Tibial artery (tissue), 4 donors: ENCODE measurements around the gene C1S.
"Not testable (repeated sequence)": the region's sequence is repeated elsewhere in the genome, so short reads cannot be mapped to it uniquely, and the experiment has no call there.

ENCODE experiments used
- DNase-seq, 2 donors: peaks; one replicate each; pipeline ENCODE4 v3.0.0-alpha.2; 2019
- H3K27ac ChIP-seq, 2 donors: fragments of 200-600 bp; sonication (generic) in 1 of 2; 1 replicate in 1 of 2; 2 replicates in 1 of 2; pipeline ENCODE4 v1.5.1; 2018 to 2019; ENCODE audit warnings: mild to moderate bottlenecking in 1 of 2
- H3K27me3 ChIP-seq, 2 donors: fragments of 200-600 bp; sonication (generic) in 1 of 2; one replicate each; pipeline versions ENCODE4 v1.5.1 to v1.6.0; 2016 to 2019
- H3K36me3 ChIP-seq, 3 donors: fragments of 200-600 bp; sonication (generic) in 2 of 3; one replicate each; pipeline ENCODE4 v1.5.1; 2016 to 2019; ENCODE audit warnings: mild to moderate bottlenecking in 2 of 3
- H3K4me1 ChIP-seq, 4 donors: fragments of 200-600 bp; sonication (generic) in 2 of 4; 1 replicate in 3 of 4; 2 replicates in 1 of 4; pipeline ENCODE4 v1.5.1; 2016 to 2019
- H3K4me3 ChIP-seq, 2 donors: fragments of 200-600 bp; sonication (generic) in 1 of 2; 1 replicate in 1 of 2; 2 replicates in 1 of 2; pipeline ENCODE4 v1.5.1; 2018 to 2019; ENCODE audit warnings: mild to moderate bottlenecking in 2 of 2
- H3K9me3 ChIP-seq, 3 donors: fragments of 200-600 bp; sonication (generic) in 1 of 3; one replicate each; pipeline ENCODE4 v1.5.1; 2016 to 2019
- CTCF ChIP-seq, 2 experiments: fragments of 200-600 bp in 1 of 2; fragments of 450-650 bp in 1 of 2; IDR thresholded peaks; one replicate each; pipeline ENCODE4 v1.5.1; 2017 to 2019; ENCODE audit warnings: antibody characterized with exemption in 2 of 2, mild to moderate bottlenecking in 1 of 2, moderate library complexity in 1 of 2
- intact Hi-C: fragments of 100-400 bp; cut with DNase I; formaldehyde crosslinking; loops from one replicate; pipeline ENCODE4 v1.15.0; 2023; ENCODE audit warnings: low total_unique reads

C1S gene

GRCh38 chr12:7054925-7055324, 5.6 kb upstream of the C1S start:
- DNase-seq: no peak
- TF ChIP-seq CTCF (IDR thresholded peaks at IDR 0.05): no peak
- Histone ChIP-seq H3K27me3 (peaks cover 0 to 7% of the 10 kb centered on the region in 2 donors), H3K4me1 (peaks cover 0 to 7% (median 6%) of the 10 kb centered on the region in 4 donors), H3K9me3 (no peaks in the 10 kb centered on the region), H3K36me3 (no peaks in the 10 kb centered on the region), H3K27ac (no peak overlapping the region), H3K4me3 (no peak overlapping the region)
- intact Hi-C loops: no loop called here

DNA sequence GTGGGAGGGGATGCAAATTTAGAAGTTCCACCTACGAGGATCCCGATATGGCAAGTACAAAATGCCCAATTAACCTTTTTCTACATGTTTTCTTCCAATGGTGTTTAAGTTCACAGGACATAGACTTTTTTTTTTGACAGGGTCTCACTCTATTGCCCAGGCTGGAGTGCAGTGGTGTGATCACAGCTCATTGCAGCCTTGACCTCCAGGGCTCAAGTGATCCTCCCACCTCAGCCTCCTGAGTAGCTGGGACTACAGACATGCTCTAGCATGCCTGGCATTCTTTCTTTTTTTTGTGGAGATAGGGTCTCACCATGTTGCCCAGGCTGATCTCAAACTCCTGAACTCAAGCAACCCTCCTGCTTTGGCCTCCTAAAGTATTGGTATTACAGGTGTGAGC, 4.8 kb upstream of the C1S start:
- H3K9me3 ChIP-seq, DNase-seq, H3K36me3 ChIP-seq, H3K27me3 ChIP-seq, intact Hi-C loops, H3K27ac ChIP-seq, H3K4me3 ChIP-seq: not testable (repeated sequence)
- H3K4me1 ChIP-seq: peaks cover 0 to 12% (median 7%) of the 10 kb centered on the region in 4 donors

GRCh38 chr12:7058163-7058845, 2.2 kb upstream of the C1S start:
- DNase-seq: peak in 1 of 2 donors; percentile 52
- no peak for TF ChIP-seq CTCF (IDR thresholded peaks at IDR 0.05)
- Histone ChIP-seq H3K36me3 (no peaks in the 10 kb centered on the region), H3K9me3 (no peaks in the 10 kb centered on the region), H3K27me3 (peaks cover 0 to 7% of the 10 kb centered on the region in 2 donors), H3K27ac (no peak overlapping the region), H3K4me1 (peaks cover 0 to 35% (median 12%) of the 10 kb centered on the region in 4 donors), H3K4me3 (no peak overlapping the region)
- intact Hi-C loops: no loop called here

DNA sequence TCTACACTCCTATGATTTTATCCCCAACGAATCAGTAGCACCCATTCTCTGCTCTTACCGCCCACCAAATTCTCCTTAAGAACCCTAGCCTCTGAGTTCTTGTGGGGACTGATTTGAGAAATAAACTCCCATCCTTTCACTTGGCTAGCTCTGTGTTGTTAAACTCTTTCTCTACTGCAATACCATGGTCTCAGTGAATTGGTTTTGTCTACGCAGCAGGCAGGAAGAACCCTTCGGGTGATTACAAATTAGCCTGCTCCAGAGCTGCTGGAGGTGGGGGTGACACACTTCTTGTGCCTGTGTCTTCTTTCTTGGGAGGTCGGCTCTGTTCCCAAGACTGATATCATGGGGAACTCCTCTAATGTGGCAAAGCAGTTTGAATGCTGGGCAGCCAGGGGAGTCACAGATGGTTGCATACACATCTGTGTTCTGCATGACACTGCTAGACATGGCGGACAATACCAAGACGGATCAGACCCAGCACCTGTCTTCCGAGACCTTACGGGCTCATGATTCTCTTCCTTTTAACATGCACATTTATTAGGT, 1.6 kb upstream of the C1S start:
- Histone ChIP-seq H3K36me3 (peaks cover 0 to 5% (median 0%) of the 10 kb centered on the region in 3 donors), H3K4me3 (no peak overlapping the region), H3K27ac (no peak overlapping the region), H3K4me1 (peaks cover 0 to 35% (median 12%) of the 10 kb centered on the region in 4 donors), H3K9me3 (no peaks in the 10 kb centered on the region), H3K27me3 (peaks cover 0 to 7% of the 10 kb centered on the region in 2 donors)
- intact Hi-C loops: no loop called here
- no peak for DNase-seq
- no peak for TF ChIP-seq CTCF (IDR thresholded peaks at IDR 0.05)

- Histone ChIP-seq H3K27ac (peak overlapping the region; percentile 74 to 85), H3K9me3 (no peaks in the 10 kb centered on the region), H3K27me3 (peaks cover 0 to 7% of the 10 kb centered on the region in 2 donors), H3K4me1 (peaks cover 0 to 35% (median 12%) of the 10 kb centered on the region in 4 donors), H3K36me3 (peaks cover 0 to 9% (median 0%) of the 10 kb centered on the region in 3 donors), H3K4me3 (no peak overlapping the region)
- DNase-seq: no peak
- no peak for TF ChIP-seq CTCF (IDR thresholded peaks at IDR 0.05)
- intact Hi-C loops: loop anchor here (2.0 to 5.0 kb wide), 2 partner anchors 33 to 53 kb away; partner anchors contain the start of gene C1R
Measured at GRCh38 chr12:7059780-7060179, 738 bp upstream of the C1S start.

- no peak for TF ChIP-seq CTCF (IDR thresholded peaks at IDR 0.05)
- H3K9me3 ChIP-seq: no peaks in the 10 kb centered on the region
- no peaks in the 10 kb centered on the region for H3K27me3 ChIP-seq
- peaks cover 4 to 9% (median 6%) of the 10 kb centered on the region in 3 donors for H3K36me3 ChIP-seq
- no peak for DNase-seq
- peaks cover 0 to 35% (median 12%) of the 10 kb centered on the region in 4 donors for H3K4me1 ChIP-seq
- H3K27ac ChIP-seq: peak overlapping the region; percentile 77 to 85
- H3K4me3 ChIP-seq: peak overlapping the region; percentile 43 to 52
- intact Hi-C loops: loop anchor here (2.0 to 5.0 kb wide), 2 partner anchors 32 to 51 kb away; partner anchors contain the start of gene C1R
Measured at GRCh38 chr12:7061138-7061537, 620 bp downstream of the C1S start.
